Uterus (tissue), 4 donors: ENCODE results near the gene HTR1B. TPM values are rescaled to one million over a fixed set of nuclear protein-coding genes. Genes with fewer than 3 reads are reported as not detected.

Experiments
- DNase-seq, 2 donors: peaks; one replicate each; pipeline ENCODE4 v3.0.0-alpha.2; 2019 to 2020
- H3K27ac ChIP-seq, 2 donors: fragments of 200-600 bp; sonication (generic); 1 replicate in 1 of 2; 2 replicates in 1 of 2; pipeline ENCODE4 v1.5.1; 2016 to 2018
- H3K27me3 ChIP-seq, 2 donors: fragments of 200-600 bp; sonication (generic); one replicate each; pipeline ENCODE4 v1.5.1; 2018 to 2019; ENCODE audit warnings: control low read depth in 1 of 2
- H3K36me3 ChIP-seq, 2 donors: fragments of 200-600 bp; sonication (generic); one replicate each; pipeline ENCODE4 v1.5.1; 2019; ENCODE audit warnings: control low read depth in 1 of 2
- H3K4me1 ChIP-seq, 2 donors: fragments of 200-600 bp; sonication (generic); one replicate each; pipeline ENCODE4 v1.5.1; 2018 to 2019; ENCODE audit warnings: control low read depth in 1 of 2
- H3K4me3 ChIP-seq, 2 donors: fragments of 200-600 bp; sonication (generic); 1 replicate in 1 of 2; 2 replicates in 1 of 2; pipeline ENCODE4 v1.5.1; 2018 to 2019; ENCODE audit warnings: mild to moderate bottlenecking in 1 of 2
- H3K9me3 ChIP-seq, 2 donors: fragments of 200-600 bp; sonication (generic); one replicate each; pipeline ENCODE4 v1.5.1; 2019; ENCODE audit warnings: control low read depth in 1 of 2
- CTCF ChIP-seq, 4 experiments: fragments of 200-600 bp in 2 of 4; fragments of 450-650 bp in 2 of 4; sonication (generic) in 2 of 4; IDR thresholded peaks; one replicate each; pipeline ENCODE4 v1.5.1; 2016 to 2019; ENCODE audit warnings: antibody characterized with exemption in 4 of 4, mild to moderate bottlenecking in 2 of 4, moderate library complexity in 1 of 4
- POLR2A ChIP-seq, 2 donors: fragments of 450-650 bp; IDR thresholded peaks; one replicate each; pipeline ENCODE4 v1.6.1; 2016; ENCODE audit warnings: antibody characterized with exemption in 2 of 2, mild to moderate bottlenecking in 1 of 2, moderate library complexity in 1 of 2
- intact Hi-C: fragments of 100-400 bp; cut with DNase I; formaldehyde crosslinking; loops from one replicate; pipeline ENCODE4 v1.15.1; 2023; ENCODE audit warnings: low total_unique reads
- total RNA-seq, 4 donors: library from RNA; depleted of rRNA in 3 of 4; stranded (reverse); fragments of >200 nt in 3 of 4; gene quantifications; one replicate each; pipeline versions ENCODE4 v1.1.0 to v1.2.4, GENCODE V29; 2014 to 2023
- donor health status: DM: yes; HTN: yes; CAD: no.

HTR1B gene
- total RNA-seq, 4 donors from 2014 or later = 0.55 to 1.1 TPM; not detected in 2

GRCh38 chr6:77416839-77417238 lies 46.5 kb downstream of the HTR1B start:
- no peak for TF ChIP-seq CTCF (IDR thresholded peaks at IDR 0.05)
- no peak for TF ChIP-seq POLR2A (IDR thresholded peaks at IDR 0.05)
- no peak overlapping the region for H3K4me3 ChIP-seq
- no peaks in the 10 kb centered on the region for H3K4me1 ChIP-seq
- no peak for DNase-seq
- no peaks in the 10 kb centered on the region for H3K9me3 ChIP-seq
- intact Hi-C loops = no loop called here
- no peaks in the 10 kb centered on the region for H3K27me3 ChIP-seq
- H3K27ac ChIP-seq = no peak overlapping the region
- H3K36me3 ChIP-seq = no peaks in the 10 kb centered on the region

GRCh38 chr6:77415706-77416105 lies 47.6 kb downstream of the HTR1B start:
- no peaks in the 10 kb centered on the region for H3K9me3 ChIP-seq
- H3K27ac ChIP-seq = no peak overlapping the region
- no peaks in the 10 kb centered on the region for H3K36me3 ChIP-seq
- TF ChIP-seq CTCF (IDR thresholded peaks at IDR 0.05) (no peak), POLR2A (IDR thresholded peaks at IDR 0.05) (no peak)
- H3K4me3 ChIP-seq = no peak overlapping the region
- H3K4me1 ChIP-seq = no peaks in the 10 kb centered on the region
- DNase-seq = no peak
- intact Hi-C loops = no loop called here
- no peaks in the 10 kb centered on the region for H3K27me3 ChIP-seq

Other genes with a start within 250 kb of the HTR1B start
- gene MEI4, start 189.5 kb upstream of the HTR1B start, total RNA-seq = under 1 TPM in 1 of 4 donors, not detected in 3; 0.41 TPM